Posterior vena cava (tissue), 2 donors: ENCODE measurements around the gene RIPPLY3. TPM values are rescaled to one million over a fixed set of nuclear protein-coding genes. Genes with fewer than 3 reads are reported as not detected.
"Not testable (repeated sequence)": the region's sequence is repeated elsewhere in the genome, so short reads cannot be mapped to it uniquely, and the experiment has no call there.

ENCODE experiments used
- DNase-seq: peaks from one replicate; pipeline ENCODE4 v3.0.0-alpha.2; 2020; ENCODE audit warnings: low spot score
- intact Hi-C, 2 donors: fragments of 100-400 bp; cut with DNase I; formaldehyde crosslinking; loops; one replicate each; pipeline versions ENCODE4 v1.14.1 to v1.14.2; 2022 to 2023
- total RNA-seq, 2 donors: library from RNA; stranded (reverse); fragmentation: NEBNext Ultra II Directional; extraction: Animal tissue kit (Norgen Biotek cat#: 25700); gene quantifications; one replicate each; pipeline ENCODE4 v1.2.1, GENCODE V29; 2021
- donor health status: DM: yes; HTN: yes; CAD: no.
- donor health status: DM: yes; HTN: yes; CAD: no.

RIPPLY3 gene
- total RNA-seq, 2 donors from 2014 or later: not detected

- DNase-seq: no peak
- intact Hi-C loops: no loop called here
Measured at GRCh38 chr21:37045556-37045955, 39.1 kb downstream of the RIPPLY3 start.

- intact Hi-C loops: no loop called here
- DNase-seq: no peak
Measured at GRCh38 chr21:37047079-37047478, 40.6 kb downstream of the RIPPLY3 start.

- DNase-seq, intact Hi-C loops: not testable (repeated sequence)
Measured at GRCh38 chr21:37049741-37050140, 43.2 kb downstream of the RIPPLY3 start.

DNA sequence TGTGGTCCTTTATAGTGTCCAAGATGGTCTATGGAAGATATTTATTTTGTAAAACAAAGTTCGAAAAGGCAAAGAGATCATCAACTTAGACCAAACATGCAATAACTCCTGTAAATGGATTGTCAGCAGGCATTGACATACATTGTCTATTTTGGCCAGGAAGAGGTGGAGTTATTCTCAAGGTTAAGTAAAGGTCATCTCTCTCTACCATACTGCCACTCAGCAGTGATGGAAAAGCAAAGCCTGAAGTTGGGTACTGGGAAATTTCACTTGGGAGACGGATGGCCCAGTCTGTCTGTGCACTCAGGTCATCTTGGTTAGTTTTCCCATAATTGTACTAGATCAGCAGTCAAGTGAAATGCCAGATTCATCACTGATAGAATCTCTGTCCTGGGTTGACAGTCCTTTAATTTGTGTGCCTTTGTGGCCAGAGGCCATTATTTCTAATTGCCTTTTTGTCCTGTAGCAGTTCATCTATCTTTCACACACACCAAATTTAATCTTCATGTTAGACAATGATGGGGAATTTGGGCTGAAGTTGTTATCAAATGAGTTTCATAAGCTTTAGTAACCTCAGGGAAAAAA is 48.9 kb downstream of the RIPPLY3 start:
- DNase-seq: no peak
- intact Hi-C loops: no loop called here

GRCh38 chr21:37057614-37058013 is 51.1 kb downstream of the RIPPLY3 start:
- intact Hi-C loops: no loop called here
- no peak for DNase-seq

- intact Hi-C loops: no loop called here
- DNase-seq: no peak
Measured at GRCh38 chr21:37058261-37058660, 51.8 kb downstream of the RIPPLY3 start.

DNA sequence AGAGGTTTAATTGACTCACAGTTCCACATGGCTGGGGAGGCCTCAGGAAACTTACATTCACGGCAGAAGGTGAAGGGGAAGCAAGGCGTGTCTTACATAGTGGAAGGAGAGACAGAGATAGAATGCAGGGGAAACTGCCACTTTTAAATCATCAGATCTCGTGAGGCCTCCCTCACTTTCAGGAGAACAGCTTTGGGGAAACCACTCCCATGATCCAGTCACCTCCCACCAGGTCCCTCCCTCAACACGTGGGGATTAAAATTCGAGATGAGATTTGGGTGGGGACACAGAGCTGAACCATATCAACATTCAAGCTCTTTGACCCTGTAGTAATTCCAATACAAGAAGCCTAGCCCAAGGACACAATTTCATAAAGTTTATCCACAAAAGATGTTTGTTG is 52.7 kb downstream of the RIPPLY3 start:
- no peak for DNase-seq
- intact Hi-C loops: no loop called here

DNA sequence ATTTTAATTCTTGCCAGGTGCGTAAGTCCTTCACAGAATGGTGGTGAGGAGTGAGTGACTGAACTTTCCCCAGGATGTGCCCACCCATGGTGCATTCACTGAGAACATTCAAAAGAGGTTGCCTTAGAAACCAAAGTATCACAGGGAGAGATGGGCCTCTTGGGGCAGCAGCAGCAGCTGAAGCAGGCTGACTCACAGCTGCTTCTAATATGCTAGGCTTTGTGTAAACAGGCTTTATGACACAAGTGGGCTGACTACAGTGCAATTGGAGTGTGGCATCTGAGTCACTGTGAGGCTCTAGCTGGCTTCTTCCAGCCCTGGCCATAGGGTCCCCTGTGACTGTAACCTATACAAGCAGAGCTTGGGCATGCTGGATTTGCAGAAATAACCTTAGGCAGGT is 53.8 kb downstream of the RIPPLY3 start:
- intact Hi-C loops: no loop called here
- peak; percentile 77 for DNase-seq

GRCh38 chr21:37061926-37062592 is 55.6 kb downstream of the RIPPLY3 start:
- intact Hi-C loops: no loop called here
- no peak for DNase-seq

DNA sequence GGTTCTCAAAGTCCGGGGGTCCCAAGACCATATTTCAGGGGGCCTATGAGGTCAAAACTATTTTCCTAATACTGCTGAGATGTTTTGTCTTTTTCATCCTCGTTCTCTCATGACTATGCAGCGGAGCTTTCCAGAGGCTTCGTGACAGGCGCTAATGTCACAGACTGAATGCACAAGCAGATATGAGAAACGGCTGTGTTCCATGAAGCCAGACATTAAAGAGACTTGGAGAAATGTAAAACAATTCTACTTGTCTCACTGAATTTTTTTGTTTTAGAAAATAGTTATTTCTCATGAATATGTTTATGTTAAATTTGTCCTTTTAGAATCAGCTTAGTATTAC is 56.1 kb downstream of the RIPPLY3 start:
- no peak for DNase-seq
- intact Hi-C loops: no loop called here

GRCh38 chr21:37063433-37063832 is 56.9 kb downstream of the RIPPLY3 start:
- intact Hi-C loops: no loop called here
- no peak for DNase-seq

- DNase-seq: no peak
- intact Hi-C loops: no loop called here
Measured at GRCh38 chr21:37064841-37065240, 58.3 kb downstream of the RIPPLY3 start.

DNA sequence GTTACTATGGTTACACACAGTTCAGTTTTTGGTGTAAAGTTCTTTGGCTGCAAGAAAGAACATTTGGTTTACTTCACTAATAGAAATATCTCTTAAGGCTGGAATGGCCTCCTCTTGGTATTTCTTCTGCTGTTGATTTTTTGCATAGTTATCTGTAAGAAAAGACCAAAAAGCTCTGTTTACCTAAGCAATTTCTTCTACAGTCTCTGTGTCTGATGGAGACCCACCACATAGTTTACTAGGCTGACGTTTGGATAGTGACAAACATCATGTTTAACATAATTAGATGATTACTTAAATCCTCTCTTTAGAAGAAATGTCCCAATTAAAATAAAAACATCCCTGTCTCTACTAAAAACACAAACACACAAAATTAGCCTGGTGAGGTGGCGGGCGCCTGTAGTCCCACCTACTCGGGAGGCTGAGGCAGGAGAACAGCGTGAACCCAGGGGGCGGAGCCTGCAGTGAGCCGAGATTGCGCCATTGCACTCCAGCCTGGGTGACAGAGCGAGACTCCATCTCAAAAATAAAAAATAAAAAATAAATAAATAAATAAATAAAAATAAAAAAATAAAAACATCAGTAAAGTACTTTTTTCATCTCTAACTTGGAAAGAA is 59.2 kb downstream of the RIPPLY3 start:
- intact Hi-C loops: no loop called here
- no peak for DNase-seq

Other genes starting within 250 kb of the RIPPLY3 start
- gene HLCS, start 40.0 kb upstream of the RIPPLY3 start, total RNA-seq: 10 to 100 TPM; 15.5 to 18.2 TPM
- gene PIGP, start 66.4 kb downstream of the RIPPLY3 start, total RNA-seq: 10 to 100 TPM; 23.7 to 28.9 TPM
- gene TTC3, start 66.6 kb downstream of the RIPPLY3 start, total RNA-seq: 100 to 1,000 TPM in 1 of 2 donors, 10 to 100 TPM in 1; 98.4 to 123 TPM